Stomach (tissue), 9 donors: ENCODE results near the gene DNAJC11. TPM values are rescaled to one million over a fixed set of nuclear protein-coding genes. Genes with fewer than 3 reads are reported as not detected.

Source experiments
- DNase-seq, 2 donors: peaks; one replicate each; pipeline versions ENCODE4 v3.0.0 to v3.0.0-alpha.2; 2013 to 2019
- H3K27ac ChIP-seq, 5 donors: fragments of 200-600 bp in 4 of 5; sonication (generic) in 4 of 5; one replicate each; pipeline ENCODE4 v1.5.1; 2013 to 2019; ENCODE audit warnings: mild to moderate bottlenecking in 1 of 5, moderate library complexity in 1 of 5
- H3K27me3 ChIP-seq, 3 donors: fragments of 200-600 bp; sonication (generic); one replicate each; pipeline ENCODE4 v1.5.1; 2017 to 2019; ENCODE audit warnings: mixed run types in 1 of 3
- H3K36me3 ChIP-seq, 4 donors: fragments of 200-600 bp; sonication (generic); 1 replicate in 3 of 4; 2 replicates in 1 of 4; pipeline ENCODE4 v1.5.1; 2016 to 2019
- H3K4me1 ChIP-seq, 4 donors: fragments of 200-600 bp; sonication (generic); one replicate each; pipeline ENCODE4 v1.5.1; 2016 to 2019
- H3K4me3 ChIP-seq, 4 donors: fragments of 200-600 bp; sonication (generic) in 3 of 4; one replicate each; pipeline ENCODE4 v1.5.1; 2016 to 2019; ENCODE audit warnings: mild to moderate bottlenecking in 1 of 4
- H3K9me3 ChIP-seq, 4 donors: fragments of 200-600 bp; sonication (generic); one replicate each; pipeline ENCODE4 v1.5.1; 2016 to 2019
- CTCF ChIP-seq, 7 experiments: fragments of 450-650 bp in 4 of 7; fragments of 200-600 bp in 3 of 7; sonication (generic) in 3 of 7; IDR thresholded peaks; one replicate each; pipeline ENCODE4 v1.5.1; 2016 to 2019; ENCODE audit warnings: antibody characterized with exemption in 7 of 7, control low read depth in 2 of 7, mild to moderate bottlenecking in 1 of 7
- EP300 ChIP-seq: sonication (generic); formaldehyde crosslinking; IDR thresholded peaks from one replicate; pipeline ENCODE4 v1.6.1; 2017; ENCODE audit warnings: antibody characterized with exemption
- POLR2A ChIP-seq, 4 donors: fragments of 450-650 bp; IDR thresholded peaks; one replicate each; pipeline ENCODE4 v1.6.1; 2016; ENCODE audit warnings: antibody characterized with exemption in 4 of 4, control low read depth in 2 of 4, mild to moderate bottlenecking in 1 of 4, moderate library complexity in 1 of 4
- POLR2AphosphoS5 ChIP-seq, 3 donors: sonication (generic); formaldehyde crosslinking; IDR thresholded peaks; one replicate each; pipeline ENCODE4 v1.6.1; 2016; ENCODE audit warnings: antibody characterized with exemption in 3 of 3
- WGBS, 5 donors: extraction: QIAGEN DNeasy Blood & Tissue Kit in 3 of 5; methylation state at CpG; one replicate each; pipeline versions ENCODE4 v1.1.5 to v1.1.7; 2013 to 2018; 5-methylcytosine and 5-hydroxymethylcytosine counted together
- intact Hi-C: fragments of 100-400 bp; cut with DNase I; formaldehyde crosslinking; loops from one replicate; pipeline ENCODE4 v1.15.1; 2023; ENCODE audit warnings: low total_unique reads
- polyA plus RNA-seq, 3 donors: library from polyadenylated mRNA; stranded (reverse); fragments of 200-250 nt; gene quantifications; one replicate each; pipeline ENCODE4 v1.2.3, GENCODE V29; 2013
- total RNA-seq, 5 donors: library from RNA; depleted of rRNA; stranded (reverse); fragments of >200 nt; gene quantifications; one replicate each; pipeline versions ENCODE4 v1.1.0 to v1.2.3, GENCODE V29; 2014 to 2016
- donor health status: healthy with polysubstance abuse.
- donor health status: Bipolar disorder and iron deficiency.
- donor health status: healthy.

The DNAJC11 gene
- total and polyA plus RNA-seq, 8 donors, result 20.0 to 93.9 (median 34.2) TPM

DNA sequence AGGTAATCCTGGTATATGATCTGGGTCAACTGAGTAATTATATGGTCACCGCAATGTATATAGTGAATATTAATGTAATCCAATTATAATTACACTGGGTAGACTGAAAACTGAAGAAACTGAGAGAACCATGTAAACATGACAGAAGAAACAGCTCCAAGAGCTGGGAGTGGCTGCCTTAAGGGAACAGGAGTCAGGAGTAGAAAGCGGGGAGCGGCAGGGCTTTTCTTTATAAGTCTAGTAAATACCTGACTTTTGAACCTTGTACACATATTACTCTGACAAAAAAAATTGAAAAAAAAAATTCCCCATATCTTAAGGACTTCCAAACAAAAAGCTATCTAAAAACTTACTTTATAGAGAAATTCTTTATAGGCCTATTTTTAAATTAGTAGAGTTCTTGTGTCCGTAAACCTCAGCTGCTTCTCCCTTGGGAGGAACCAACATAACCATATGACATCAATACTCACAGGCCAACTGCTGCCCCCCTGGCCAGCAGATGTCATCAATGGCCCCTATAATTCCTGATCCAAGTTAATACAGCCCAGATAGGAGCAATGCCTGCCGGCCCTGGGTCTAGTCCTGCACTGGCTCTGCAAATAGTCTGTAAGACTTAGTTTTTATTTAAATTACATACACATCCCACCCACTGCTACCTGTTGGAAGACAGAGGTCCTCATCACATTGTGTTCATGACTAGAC, 43.1 kb downstream of the DNAJC11 start:
- Histone ChIP-seq H3K4me1 (no peaks in the 10 kb centered on the region), H3K36me3 (peaks cover 10 to 40% (median 30%) of the 10 kb centered on the region in 4 donors), H3K27me3 (no peaks in the 10 kb centered on the region), H3K9me3 (no peaks in the 10 kb centered on the region), H3K4me3 (no peak overlapping the region), H3K27ac (no peak overlapping the region)
- TF ChIP-seq POLR2A (IDR thresholded peaks at IDR 0.05) (no peak), POLR2AphosphoS5 (IDR thresholded peaks at IDR 0.05) (no peak), EP300 (no peak), CTCF (IDR thresholded peaks at IDR 0.05) (no peak)
- intact Hi-C loops, result no loop called here
- DNase-seq, result no peak
- 81 to 93% (median 88%) methylated on average over 5 of the region's 5 CpGs for WGBS, 5 donors

DNA sequence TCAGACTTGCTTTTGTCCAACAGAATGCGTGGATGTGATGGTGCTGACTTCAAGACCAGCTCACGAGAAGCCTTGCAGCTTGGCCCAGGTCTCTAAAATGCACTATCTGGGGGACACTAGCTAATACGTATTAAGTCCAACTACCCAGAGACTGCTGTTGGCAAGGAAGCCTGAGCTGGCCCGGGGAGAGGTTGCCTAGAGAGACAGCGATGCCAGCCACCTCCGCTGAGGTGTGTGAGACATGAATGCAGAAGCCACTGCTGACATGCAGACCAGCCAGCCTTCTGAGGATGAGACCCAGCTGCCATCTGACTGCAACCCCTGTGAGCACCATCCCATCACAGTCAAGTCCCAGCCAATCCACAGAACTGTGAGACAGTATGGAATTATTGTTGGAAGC, 44.5 kb downstream of the DNAJC11 start:
- intact Hi-C loops, result no loop called here
- WGBS, 5 donors, result 89 to 95% (median 95%) methylated on average over 2 to 6 of the region's 6 CpGs
- Histone ChIP-seq H3K27me3 (no peaks in the 10 kb centered on the region), H3K4me1 (no peaks in the 10 kb centered on the region), H3K36me3 (peaks cover 19 to 47% (median 34%) of the 10 kb centered on the region in 4 donors), H3K4me3 (no peak overlapping the region), H3K27ac (no peak overlapping the region), H3K9me3 (no peaks in the 10 kb centered on the region)
- TF ChIP-seq POLR2AphosphoS5 (IDR thresholded peaks at IDR 0.05), result no peak
- TF ChIP-seq EP300, result no peak
- no peak for TF ChIP-seq CTCF (IDR thresholded peaks at IDR 0.05)
- no peak for TF ChIP-seq POLR2A (IDR thresholded peaks at IDR 0.05)
- DNase-seq, result no peak

DNA sequence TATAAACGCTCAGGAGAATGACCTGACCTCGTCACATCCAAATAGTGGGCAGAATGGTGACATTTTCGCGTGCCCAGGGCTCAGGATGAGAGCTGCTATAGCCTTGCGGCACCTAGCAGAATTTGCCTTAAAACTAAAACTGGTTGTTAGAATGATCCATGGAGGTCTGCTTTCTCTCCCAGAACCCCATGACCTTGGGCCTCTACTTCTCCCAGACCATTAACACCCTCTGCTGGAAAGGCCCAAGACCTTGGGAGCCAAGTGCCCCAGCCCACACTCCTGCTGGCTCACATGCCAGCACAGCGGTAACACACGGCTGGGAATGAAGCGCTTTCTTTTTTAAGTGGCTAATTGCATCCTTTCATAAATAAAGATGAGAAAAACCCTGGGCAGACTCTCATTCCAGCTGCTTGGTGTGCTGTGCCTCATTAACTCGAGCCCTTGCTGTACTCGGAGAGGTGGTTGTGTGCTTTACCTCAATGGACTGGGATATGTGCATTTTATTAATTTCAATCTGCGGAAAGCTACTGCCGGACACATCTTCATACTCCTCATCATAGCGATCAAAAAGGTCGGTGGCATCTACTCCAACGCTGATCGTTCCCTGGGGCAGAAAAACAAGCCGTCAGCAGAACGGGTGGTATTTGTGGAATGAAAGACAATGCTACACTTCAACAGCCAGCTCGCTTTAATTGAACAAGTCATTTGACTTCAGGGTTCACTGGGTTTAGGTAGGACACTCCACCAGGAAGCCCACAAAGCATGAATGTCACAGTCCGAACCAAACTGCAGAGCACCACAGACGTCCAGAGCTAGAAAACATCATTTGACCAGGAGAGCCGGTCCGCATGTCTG, 48.0 kb downstream of the DNAJC11 start:
- H3K27ac ChIP-seq, result no peak overlapping the region
- H3K27me3 ChIP-seq, result no peaks in the 10 kb centered on the region
- H3K4me1 ChIP-seq, result no peaks in the 10 kb centered on the region
- no peak overlapping the region for H3K4me3 ChIP-seq
- 92 to 94% (median 93%) methylated on average over 23 of the region's 23 CpGs for WGBS, 5 donors
- H3K9me3 ChIP-seq, result no peaks in the 10 kb centered on the region
- DNase-seq, result no peak
- intact Hi-C loops, result no loop called here
- H3K36me3 ChIP-seq, result peaks cover 28 to 76% (median 64%) of the 10 kb centered on the region in 4 donors
- TF ChIP-seq CTCF (IDR thresholded peaks at IDR 0.05), result no peak
- no peak for TF ChIP-seq POLR2AphosphoS5 (IDR thresholded peaks at IDR 0.05)
- no peak for TF ChIP-seq POLR2A (IDR thresholded peaks at IDR 0.05)
- no peak for TF ChIP-seq EP300

DNA sequence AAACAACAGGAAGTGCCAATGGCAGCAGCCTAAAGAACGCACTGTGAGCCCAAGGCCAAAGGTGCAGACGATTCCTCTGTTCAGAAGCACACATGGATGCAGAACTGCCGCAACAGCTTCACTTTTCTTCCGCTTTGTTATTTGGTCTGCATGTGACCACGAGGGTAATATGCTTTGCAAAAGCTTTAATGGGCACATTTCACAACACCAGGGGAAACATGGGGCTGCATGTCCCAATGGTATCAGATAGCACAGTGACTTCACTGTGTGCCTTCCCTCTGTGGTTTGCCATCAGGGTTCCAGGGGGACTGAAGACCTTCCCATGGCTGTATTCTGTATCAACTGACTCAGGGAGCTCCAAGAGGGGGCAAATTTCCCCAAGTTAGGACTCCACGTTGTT, 48.6 kb downstream of the DNAJC11 start:
- TF ChIP-seq POLR2A (IDR thresholded peaks at IDR 0.05) (no peak), CTCF (IDR thresholded peaks at IDR 0.05) (no peak), EP300 (no peak), POLR2AphosphoS5 (IDR thresholded peaks at IDR 0.05) (no peak)
- intact Hi-C loops, result no loop called here
- H3K4me3 ChIP-seq, result no peak overlapping the region
- no peak for DNase-seq
- no peaks in the 10 kb centered on the region for H3K9me3 ChIP-seq
- no peaks in the 10 kb centered on the region for H3K27me3 ChIP-seq
- 72 to 95% (median 90%) methylated on average over 6 of the region's 6 CpGs for WGBS, 5 donors
- H3K4me1 ChIP-seq, result no peaks in the 10 kb centered on the region
- H3K36me3 ChIP-seq, result peaks cover 28 to 78% (median 65%) of the 10 kb centered on the region in 4 donors
- no peak overlapping the region for H3K27ac ChIP-seq
